Subcutaneous abdominal adipose tissue (tissue), 5 donors: ENCODE measurements around the gene SFT2D3.

ENCODE experiments used
- H3K27ac ChIP-seq: one replicate; pipeline ENCODE4 v1.7.0; 2013; ENCODE audit warnings: low read depth, mild to moderate bottlenecking, inconsistent platforms, low read length, moderate library complexity
- H3K27me3 ChIP-seq, 5 donors: one replicate each; pipeline ENCODE4 v1.7.0; 2013; ENCODE audit warnings: low read length in 5 of 5, inconsistent platforms in 1 of 5; ENCODE audit not compliant: control insufficient read depth in 5 of 5, insufficient read depth in 4 of 5
- H3K36me3 ChIP-seq, 5 donors: one replicate each; pipeline ENCODE4 v1.7.0; 2013; ENCODE audit warnings: low read length in 5 of 5; ENCODE audit not compliant: control insufficient read depth in 5 of 5, insufficient read depth in 5 of 5
- H3K4me1 ChIP-seq, 5 donors: one replicate each; pipeline ENCODE4 v1.7.0; 2013; ENCODE audit warnings: low read length in 5 of 5, mild to moderate bottlenecking in 3 of 5, moderate library complexity in 1 of 5; ENCODE audit not compliant: control insufficient read depth in 5 of 5, insufficient read depth in 5 of 5
- H3K4me3 ChIP-seq, 5 donors: one replicate each; pipeline ENCODE4 v1.7.0; 2013; ENCODE audit warnings: low read length in 5 of 5, low read depth in 1 of 5
- H3K9ac ChIP-seq, 5 donors: one replicate each; pipeline ENCODE4 v1.7.0; 2013; ENCODE audit warnings: low read length in 5 of 5, mild to moderate bottlenecking in 4 of 5, moderate library complexity in 3 of 5
- H3K9me3 ChIP-seq, 5 donors: one replicate each; pipeline ENCODE4 v1.7.0; 2013; ENCODE audit warnings: low read length in 5 of 5; ENCODE audit not compliant: control insufficient read depth in 5 of 5
- donor health status: healthy.
- donor health status: healthy.
- donor health status: healthy.
- donor health status: healthy.
- donor health status: healthy.

The SFT2D3 gene

GRCh38 chr2:127706215-127706990 is 5.1 kb downstream of the SFT2D3 start:
- peak overlapping the region; percentile 67 for H3K27ac ChIP-seq
- no peak overlapping the region for H3K4me3 ChIP-seq
- H3K36me3 ChIP-seq = peaks cover 0 to 44% (median 28%) of the 10 kb centered on the region in 5 donors
- peaks cover 7 to 76% (median 48%) of the 10 kb centered on the region in 5 donors for H3K4me1 ChIP-seq
- no peaks in the 10 kb centered on the region for H3K9me3 ChIP-seq
- H3K27me3 ChIP-seq = no peaks in the 10 kb centered on the region
- H3K9ac ChIP-seq = no peak overlapping the region

GRCh38 chr2:127707890-127708648 is 6.8 kb downstream of the SFT2D3 start:
- Histone ChIP-seq H3K27me3 (no peaks in the 10 kb centered on the region), H3K9me3 (no peaks in the 10 kb centered on the region), H3K9ac (no peak overlapping the region), H3K4me1 (peaks cover 7 to 66% (median 37%) of the 10 kb centered on the region in 5 donors), H3K27ac (no peak overlapping the region), H3K4me3 (no peak overlapping the region), H3K36me3 (peaks cover 0 to 44% (median 28%) of the 10 kb centered on the region in 5 donors)

- Histone ChIP-seq H3K4me3 (no peak overlapping the region), H3K9ac (no peak overlapping the region), H3K4me1 (peaks cover 5 to 53% (median 30%) of the 10 kb centered on the region in 5 donors), H3K36me3 (peaks cover 0 to 52% (median 28%) of the 10 kb centered on the region in 5 donors), H3K27ac (no peak overlapping the region), H3K9me3 (no peaks in the 10 kb centered on the region), H3K27me3 (no peaks in the 10 kb centered on the region)
These were observed 8.0 kb downstream of the SFT2D3 start for GRCh38 chr2:127709336-127709735.

GRCh38 chr2:127712999-127713398 is 11.7 kb downstream of the SFT2D3 start:
- Histone ChIP-seq H3K9ac (no peak overlapping the region), H3K27me3 (no peaks in the 10 kb centered on the region), H3K4me3 (no peak overlapping the region), H3K9me3 (no peaks in the 10 kb centered on the region), H3K36me3 (peaks cover 3 to 49% (median 35%) of the 10 kb centered on the region in 5 donors), H3K4me1 (peaks cover 1 to 16% (median 8%) of the 10 kb centered on the region in 5 donors), H3K27ac (no peak overlapping the region)

DNA sequence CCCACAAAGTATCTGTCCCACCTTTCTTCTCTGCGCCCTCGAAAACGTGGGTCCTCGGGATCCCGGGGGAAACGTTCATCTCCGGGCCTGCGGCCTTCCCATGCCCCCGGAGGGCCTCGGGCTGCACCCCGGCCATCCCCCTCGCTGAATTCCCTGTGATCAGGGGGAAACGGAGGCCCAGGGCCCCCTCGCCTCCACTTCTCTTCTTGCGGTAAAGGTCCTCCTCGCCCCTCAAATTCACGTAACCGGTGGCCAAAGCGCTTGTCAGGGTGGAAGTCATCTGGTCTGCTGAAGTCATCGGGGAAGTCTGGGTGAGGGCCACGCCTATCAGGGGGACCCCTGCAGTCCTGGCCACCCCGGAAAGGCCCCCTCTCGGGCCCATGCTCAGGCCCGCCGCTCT is 12.3 kb downstream of the SFT2D3 start:
- H3K4me3 ChIP-seq = no peak overlapping the region
- H3K27me3 ChIP-seq = no peaks in the 10 kb centered on the region
- H3K9me3 ChIP-seq = no peaks in the 10 kb centered on the region
- peaks cover 3 to 46% (median 29%) of the 10 kb centered on the region in 5 donors for H3K36me3 ChIP-seq
- peaks cover under 1 to 13% (median 2%) of the 10 kb centered on the region in 5 donors for H3K4me1 ChIP-seq
- no peak overlapping the region for H3K9ac ChIP-seq
- no peak overlapping the region for H3K27ac ChIP-seq

DNA sequence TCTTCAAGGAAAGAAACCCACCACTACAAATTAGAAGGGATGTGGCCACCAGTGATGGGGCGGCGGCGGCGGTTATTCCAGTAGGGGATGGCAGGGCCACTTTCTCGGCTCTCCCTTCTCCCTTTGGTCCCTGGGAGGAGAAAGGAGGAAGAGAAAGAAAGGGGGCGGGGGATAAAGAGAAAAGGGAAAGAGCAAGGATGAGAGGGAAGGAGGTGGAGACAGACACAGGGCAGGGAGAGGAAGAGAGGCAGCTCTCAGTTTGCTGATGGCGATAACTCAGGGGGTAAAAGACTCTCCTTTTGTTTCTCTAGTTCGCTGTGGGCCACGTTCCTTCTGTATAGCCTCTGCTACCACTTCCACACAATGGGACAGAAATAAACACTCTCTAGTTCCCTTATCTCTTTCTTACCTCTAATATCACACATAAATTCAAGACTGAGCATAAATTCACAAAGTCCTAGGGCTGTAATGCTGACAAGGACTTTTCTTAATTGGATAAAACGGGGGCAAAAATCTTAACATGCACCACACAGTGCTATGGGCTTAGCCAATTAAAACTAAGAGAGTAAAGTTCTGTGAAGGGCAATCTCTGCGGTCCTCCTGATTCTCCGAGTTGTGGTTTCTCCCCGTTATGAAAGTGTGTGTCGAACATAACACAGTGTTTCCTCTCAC is 14.6 kb downstream of the SFT2D3 start:
- H3K4me3 ChIP-seq = no peak overlapping the region
- no peak overlapping the region for H3K9ac ChIP-seq
- H3K27ac ChIP-seq = no peak overlapping the region
- no peaks in the 10 kb centered on the region for H3K27me3 ChIP-seq
- peaks cover 8 to 53% (median 35%) of the 10 kb centered on the region in 5 donors for H3K36me3 ChIP-seq
- H3K9me3 ChIP-seq = no peaks in the 10 kb centered on the region
- peaks cover 0 to 5% (median 0%) of the 10 kb centered on the region in 5 donors for H3K4me1 ChIP-seq

GRCh38 chr2:127718271-127718670 is 17.0 kb downstream of the SFT2D3 start:
- H3K9me3 ChIP-seq = no peaks in the 10 kb centered on the region
- H3K27me3 ChIP-seq = no peaks in the 10 kb centered on the region
- H3K27ac ChIP-seq = no peak overlapping the region
- H3K36me3 ChIP-seq = peaks cover 19 to 68% (median 50%) of the 10 kb centered on the region in 5 donors
- H3K4me3 ChIP-seq = no peak overlapping the region
- no peak overlapping the region for H3K9ac ChIP-seq
- peaks cover 0 to 13% (median 5%) of the 10 kb centered on the region in 5 donors for H3K4me1 ChIP-seq

- peaks cover 19 to 60% (median 50%) of the 10 kb centered on the region in 5 donors for H3K36me3 ChIP-seq
- H3K4me3 ChIP-seq = no peak overlapping the region
- peaks cover 0 to 19% (median 5%) of the 10 kb centered on the region in 5 donors for H3K4me1 ChIP-seq
- H3K9ac ChIP-seq = no peak overlapping the region
- no peak overlapping the region for H3K27ac ChIP-seq
- H3K9me3 ChIP-seq = no peaks in the 10 kb centered on the region
- H3K27me3 ChIP-seq = no peaks in the 10 kb centered on the region
These were observed 18.3 kb downstream of the SFT2D3 start for GRCh38 chr2:127719301-127720218.

DNA sequence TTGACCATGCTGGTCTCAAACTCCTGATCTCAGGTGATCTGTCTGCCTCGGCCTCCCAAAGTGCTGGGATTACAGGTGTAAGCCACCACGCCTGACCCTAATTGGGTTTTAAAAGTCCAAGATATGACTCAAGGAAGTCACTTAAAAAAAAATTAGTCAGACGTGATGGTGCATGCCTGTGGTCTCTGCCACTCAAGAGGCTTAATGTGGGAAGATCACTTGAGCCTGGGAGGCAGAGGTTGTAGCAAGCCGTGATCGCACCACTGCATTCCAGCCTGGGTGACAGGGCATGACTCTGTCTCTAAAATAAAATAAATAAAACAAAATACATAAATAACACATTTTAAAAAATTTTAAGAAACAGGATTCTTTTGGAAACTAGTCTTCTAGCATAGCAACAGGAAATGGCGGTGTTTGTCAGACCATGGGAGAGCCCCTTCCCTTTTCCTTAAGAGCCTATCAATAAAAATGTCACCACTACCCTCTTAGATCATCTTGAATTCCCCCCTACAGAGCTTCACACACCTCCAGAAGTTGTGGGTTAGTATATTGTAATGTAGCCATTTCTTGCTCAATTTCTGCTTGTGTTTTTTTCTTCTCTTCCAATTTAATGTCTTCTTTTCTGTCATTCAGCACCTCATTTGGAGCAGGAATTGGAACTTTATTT is 20.1 kb downstream of the SFT2D3 start:
- no peak overlapping the region for H3K4me3 ChIP-seq
- H3K4me1 ChIP-seq = peaks cover 0 to 22% (median 5%) of the 10 kb centered on the region in 5 donors
- no peaks in the 10 kb centered on the region for H3K27me3 ChIP-seq
- H3K27ac ChIP-seq = no peak overlapping the region
- H3K36me3 ChIP-seq = peaks cover 16 to 53% (median 46%) of the 10 kb centered on the region in 5 donors
- H3K9me3 ChIP-seq = no peaks in the 10 kb centered on the region
- no peak overlapping the region for H3K9ac ChIP-seq
